Erythroblast (primary cell): ENCODE measurements around the gene CHN2.

Experiments used
- GATA1 ChIP-seq: IDR thresholded peaks from 2 replicates; pipeline ENCODE4 v1.6.1; 2011; ENCODE audit warnings: low read depth, mild to moderate bottlenecking, control low read depth, low read length, moderate library complexity
- POLR2A ChIP-seq: IDR thresholded peaks from 2 replicates; pipeline ENCODE4 v1.6.1; 2011; ENCODE audit warnings: mild to moderate bottlenecking, low read length

DNA sequence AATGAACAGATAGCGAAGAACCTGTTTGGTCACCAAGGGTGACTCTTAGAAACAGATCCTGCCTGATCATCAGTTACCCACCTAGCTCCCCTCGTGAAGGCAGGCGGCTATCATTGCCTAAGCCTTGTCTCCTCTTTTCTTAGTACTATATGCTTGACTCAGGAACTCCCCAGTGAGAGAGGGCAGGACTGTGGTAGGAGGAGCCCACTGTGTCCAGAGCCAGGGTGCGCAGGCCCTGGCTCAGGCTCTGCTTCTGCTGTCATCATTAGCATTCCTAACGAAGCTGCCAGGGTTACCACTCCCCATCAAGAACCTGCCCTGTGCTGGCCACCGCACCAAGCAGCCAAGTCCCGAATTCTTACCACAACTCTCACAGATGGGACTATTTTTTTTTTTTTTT, 160.8 kb downstream of the CHN2 start:
- TF ChIP-seq POLR2A (no peak), GATA1 (no peak)
